K562 (cell line): ENCODE measurements around the gene EPB42. TPM values are rescaled to one million over a fixed set of nuclear protein-coding genes. Genes with fewer than 3 reads are reported as not detected.

Source experiments
- ARID2 ChIP-seq: fragments of 450-650 bp; IDR thresholded peaks from 2 replicates; pipeline ENCODE4 v1.6.1; 2017; ENCODE audit warnings: antibody characterized with exemption, mild to moderate bottlenecking
- CBX3 ChIP-seq, 2 experiments: IDR thresholded peaks; 1 replicate in 1 of 2; 2 replicates in 1 of 2; pipeline ENCODE4 v1.6.1; 2012; ENCODE audit warnings: inconsistent platforms in 2 of 2, low read length in 2 of 2, borderline replicate concordance in 1 of 2, control low read depth in 1 of 2
- HNRNPLL ChIP-seq: fragments of 200-400 bp; formaldehyde crosslinking; IDR thresholded peaks from 2 replicates; pipeline ENCODE4 v1.6.1; 2017; ENCODE audit warnings: low read length, low read depth, mild to moderate bottlenecking; ENCODE audit not compliant: poor library complexity, severe bottlenecking
- KAT8 ChIP-seq: fragments of 450-650 bp; IDR thresholded peaks from 2 replicates; pipeline ENCODE4 v1.6.1; 2016; ENCODE audit warnings: low read depth, mild to moderate bottlenecking
- SREBF1 ChIP-seq: fragments of 150-350 bp; IDR thresholded peaks from 2 replicates; pipeline ENCODE4 v1.6.1; 2014; ENCODE audit warnings: antibody characterized with exemption, low read depth, low read length, borderline replicate concordance
- TFAM ChIP-seq: fragments of 250-450 bp; sonication (Bioruptor Pico); conservative IDR thresholded peaks from 2 replicates; pipeline ENCODE4 v1.5.0; 2021; ENCODE audit warnings: mild to moderate bottlenecking, moderate library complexity
- ZBTB11 ChIP-seq, 3 experiments: fragments of 200-800 bp in 1 of 3; fragments of 250-450 bp in 1 of 3; fragments of 450-650 bp in 1 of 3; sonication (Bioruptor Pico) in 1 of 3; sonication (Bioruptor generic) in 1 of 3; formaldehyde crosslinking in 1 of 3; IDR thresholded peaks; 2 replicates each; pipeline versions ENCODE4 v1.6.1 to v1.8.0; 2016 to 2022; ENCODE audit warnings: mild to moderate bottlenecking in 2 of 3, missing genetic modification characterization in 2 of 3, missing compliant biosample characterization in 1 of 3, moderate library complexity in 1 of 3
- ZMIZ1 ChIP-seq, 2 experiments: fragments of 150-350 bp in 1 of 2; IDR thresholded peaks; 2 replicates each; pipeline ENCODE4 v1.6.1; 2012 to 2016; ENCODE audit warnings: low read depth in 2 of 2, low read length in 2 of 2, mild to moderate bottlenecking in 1 of 2, moderate library complexity in 1 of 2
- ZNF57 ChIP-seq: fragments of 450-650 bp; formaldehyde crosslinking; IDR thresholded peaks from 2 replicates; pipeline ENCODE4 v1.4.0; 2020; ENCODE audit warnings: mild to moderate bottlenecking, moderate library complexity
- ZNF79 ChIP-seq: fragments of 250-450 bp; sonication (Bioruptor Pico); IDR thresholded peaks from 2 replicates; pipeline ENCODE4 v1.4.0; 2020; ENCODE audit warnings: low read depth, mild to moderate bottlenecking, moderate library complexity
- polyA plus RNA-seq, 8 experiments: library from polyadenylated mRNA; depleted of rRNA in 4 of 8; stranded (reverse) in 5 of 8; unstranded in 3 of 8; fragments of >200 nt; fragmentation: Nextera tagmentation in 2 of 8; fragmentation: Illumina TruSeq in 1 of 8; extraction: Ambion mirVana in 2 of 8; extraction: Trizol in 1 of 8; gene quantifications; 2 replicates each; pipeline versions ENCODE4 v1.2.1 to v1.2.3, GENCODE V29; 2011 to 2014; ENCODE audit warnings: inconsistent platforms in 1 of 8, missing spikeins in 1 of 8
- total RNA-seq, 7 experiments: library from RNA; depleted of rRNA in 6 of 7; stranded (reverse); fragments of >200 nt in 6 of 7; fragmentation: Illumina TruSeq in 2 of 7; extraction: Trizol in 2 of 7; gene quantifications; 2 replicates each; pipeline versions ENCODE4 v1.2.1 to v1.2.3, GENCODE V29; 2011 to 2021; ENCODE audit warnings: low replicate concordance in 1 of 7
- TF ChIP-seq, protein P1 (sequence below): sonication (generic); formaldehyde crosslinking; IDR thresholded peaks from 2 replicates; pipeline ENCODE4 v1.8.0; 2022; ENCODE audit warnings: mild to moderate bottlenecking, missing genetic modification reagents
- TF ChIP-seq, protein P2 (sequence below): sonication (generic); formaldehyde crosslinking; IDR thresholded peaks from 2 replicates; pipeline ENCODE4 v1.8.0; 2022; ENCODE audit warnings: mild to moderate bottlenecking, missing genetic modification reagents

The EPB42 gene
- total and polyA plus RNA-seq, 9 of the 15 experiments (the other 6 are each of a cell fraction or from before 2014, with no cell fraction given): 0.38 to 2.3 (median 1.4) TPM

DNA sequence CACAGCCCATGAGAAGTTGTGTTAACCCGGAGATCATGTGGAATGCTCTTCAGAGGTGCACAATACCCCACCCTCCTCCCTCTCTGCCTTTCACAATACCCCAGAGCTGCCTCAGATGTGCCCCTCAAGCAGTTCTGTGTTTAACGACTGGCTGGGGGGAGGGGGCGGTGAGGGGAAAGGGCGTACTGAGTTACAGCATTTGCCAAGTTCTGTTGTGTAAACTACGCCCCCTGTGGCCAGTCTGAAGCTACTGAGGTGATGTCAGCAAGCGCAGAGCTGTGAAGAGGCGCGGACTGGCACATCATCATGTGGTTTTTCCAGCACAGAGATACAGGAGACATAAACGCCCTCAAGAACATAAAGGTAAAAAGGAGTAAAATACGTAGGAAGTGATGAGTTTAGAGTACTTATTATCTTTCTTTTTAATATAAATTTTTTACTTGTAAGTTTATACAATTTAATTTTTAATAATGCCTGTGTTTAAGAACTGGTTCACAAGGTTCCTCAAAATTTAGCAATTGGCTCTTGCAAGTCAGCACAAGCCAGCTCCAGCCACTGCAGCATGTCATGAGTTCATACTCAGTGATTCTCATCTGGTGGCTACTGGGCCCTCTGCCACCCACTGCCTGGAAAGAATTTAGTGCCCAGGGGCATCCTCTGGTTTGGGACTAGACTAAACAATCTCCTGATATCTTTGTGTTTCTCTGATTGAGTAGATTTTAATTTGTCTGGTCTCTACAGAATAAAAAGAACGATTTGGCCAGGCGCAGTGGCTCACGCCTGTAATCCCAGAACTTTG lies 1.7 kb downstream of the EPB42 start (continued):
- no peak for TF ChIP-seq ZBTB11 (CRISPR knock-in tag; IDR thresholded peaks at IDR 0.05)
- TF ChIP-seq, protein P1, sequence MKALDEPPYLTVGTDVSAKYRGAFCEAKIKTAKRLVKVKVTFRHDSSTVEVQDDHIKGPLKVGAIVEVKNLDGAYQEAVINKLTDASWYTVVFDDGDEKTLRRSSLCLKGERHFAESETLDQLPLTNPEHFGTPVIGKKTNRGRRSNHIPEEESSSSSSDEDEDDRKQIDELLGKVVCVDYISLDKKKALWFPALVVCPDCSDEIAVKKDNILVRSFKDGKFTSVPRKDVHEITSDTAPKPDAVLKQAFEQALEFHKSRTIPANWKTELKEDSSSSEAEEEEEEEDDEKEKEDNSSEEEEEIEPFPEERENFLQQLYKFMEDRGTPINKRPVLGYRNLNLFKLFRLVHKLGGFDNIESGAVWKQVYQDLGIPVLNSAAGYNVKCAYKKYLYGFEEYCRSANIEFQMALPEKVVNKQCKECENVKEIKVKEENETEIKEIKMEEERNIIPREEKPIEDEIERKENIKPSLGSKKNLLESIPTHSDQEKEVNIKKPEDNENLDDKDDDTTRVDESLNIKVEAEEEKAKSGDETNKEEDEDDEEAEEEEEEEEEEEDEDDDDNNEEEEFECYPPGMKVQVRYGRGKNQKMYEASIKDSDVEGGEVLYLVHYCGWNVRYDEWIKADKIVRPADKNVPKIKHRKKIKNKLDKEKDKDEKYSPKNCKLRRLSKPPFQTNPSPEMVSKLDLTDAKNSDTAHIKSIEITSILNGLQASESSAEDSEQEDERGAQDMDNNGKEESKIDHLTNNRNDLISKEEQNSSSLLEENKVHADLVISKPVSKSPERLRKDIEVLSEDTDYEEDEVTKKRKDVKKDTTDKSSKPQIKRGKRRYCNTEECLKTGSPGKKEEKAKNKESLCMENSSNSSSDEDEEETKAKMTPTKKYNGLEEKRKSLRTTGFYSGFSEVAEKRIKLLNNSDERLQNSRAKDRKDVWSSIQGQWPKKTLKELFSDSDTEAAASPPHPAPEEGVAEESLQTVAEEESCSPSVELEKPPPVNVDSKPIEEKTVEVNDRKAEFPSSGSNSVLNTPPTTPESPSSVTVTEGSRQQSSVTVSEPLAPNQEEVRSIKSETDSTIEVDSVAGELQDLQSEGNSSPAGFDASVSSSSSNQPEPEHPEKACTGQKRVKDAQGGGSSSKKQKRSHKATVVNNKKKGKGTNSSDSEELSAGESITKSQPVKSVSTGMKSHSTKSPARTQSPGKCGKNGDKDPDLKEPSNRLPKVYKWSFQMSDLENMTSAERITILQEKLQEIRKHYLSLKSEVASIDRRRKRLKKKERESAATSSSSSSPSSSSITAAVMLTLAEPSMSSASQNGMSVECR (CRISPR knock-in tag): no peak
- TF ChIP-seq, protein P2, sequence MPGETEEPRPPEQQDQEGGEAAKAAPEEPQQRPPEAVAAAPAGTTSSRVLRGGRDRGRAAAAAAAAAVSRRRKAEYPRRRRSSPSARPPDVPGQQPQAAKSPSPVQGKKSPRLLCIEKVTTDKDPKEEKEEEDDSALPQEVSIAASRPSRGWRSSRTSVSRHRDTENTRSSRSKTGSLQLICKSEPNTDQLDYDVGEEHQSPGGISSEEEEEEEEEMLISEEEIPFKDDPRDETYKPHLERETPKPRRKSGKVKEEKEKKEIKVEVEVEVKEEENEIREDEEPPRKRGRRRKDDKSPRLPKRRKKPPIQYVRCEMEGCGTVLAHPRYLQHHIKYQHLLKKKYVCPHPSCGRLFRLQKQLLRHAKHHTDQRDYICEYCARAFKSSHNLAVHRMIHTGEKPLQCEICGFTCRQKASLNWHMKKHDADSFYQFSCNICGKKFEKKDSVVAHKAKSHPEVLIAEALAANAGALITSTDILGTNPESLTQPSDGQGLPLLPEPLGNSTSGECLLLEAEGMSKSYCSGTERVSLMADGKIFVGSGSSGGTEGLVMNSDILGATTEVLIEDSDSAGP (CRISPR knock-in tag): no peak
- TF ChIP-seq ZNF57 (CRISPR knock-in tag): no peak
- 0 out of 3 replicates have a peak, but pooled peaks of 1 of the 2 experiments have one; percentile 35 for TF ChIP-seq CBX3 (IDR thresholded peaks at IDR 0.05; ENCODE audit: borderline replicate concordance in 1 of 2, low read length in 2 of 2)
- TF ChIP-seq ARID2: no peak
- TF ChIP-seq KAT8: no peak
- no peak for TF ChIP-seq ZNF79
- no peak for TF ChIP-seq HNRNPLL
- TF ChIP-seq ZMIZ1 (IDR thresholded peaks at IDR 0.05; ENCODE audit: low read depth in 2 of 2, low read length in 2 of 2): no peak
- TF ChIP-seq TFAM: no peak
- TF ChIP-seq SREBF1: no peak
